Stimulated activated CD8-positive, alpha-beta memory T cell treated with anti-CD3 and anti-CD28 coated beads, Interleukin-15, amount 100 ng/mL, for 48 hours (primary cell): ENCODE results near the gene MCU.
"Not testable (repeated sequence)": the region's sequence is repeated elsewhere in the genome, so short reads cannot be mapped to it uniquely, and the experiment has no call there.

ENCODE experiments used
- DNase-seq, 2 donors: peaks; one replicate each; pipeline ENCODE4 v3.0.0-alpha.2; 2020; ENCODE audit warnings: low read depth in 2 of 2

The MCU gene

GRCh38 chr10:72731916-72732419, 40.0 kb downstream of the MCU start:
- no peak for DNase-seq

- no peak for DNase-seq
Measured at GRCh38 chr10:72732521-72732920, 40.6 kb downstream of the MCU start.

GRCh38 chr10:72733989-72734388, 42.0 kb downstream of the MCU start:
- no peak for DNase-seq

- no peak for DNase-seq
Measured at GRCh38 chr10:72735288-72735936, 43.5 kb downstream of the MCU start.

GRCh38 chr10:72736176-72736827, 44.4 kb downstream of the MCU start:
- DNase-seq: no peak

GRCh38 chr10:72736828-72737220, 44.9 kb downstream of the MCU start:
- DNase-seq: no peak

GRCh38 chr10:72737357-72737756, 45.4 kb downstream of the MCU start:
- DNase-seq: not testable (repeated sequence)

- DNase-seq: no peak
Measured at GRCh38 chr10:72738486-72738885, 46.5 kb downstream of the MCU start.

GRCh38 chr10:72740528-72740927, 48.6 kb downstream of the MCU start:
- no peak for DNase-seq

GRCh38 chr10:72742092-72742491, 50.1 kb downstream of the MCU start:
- no peak for DNase-seq

- no peak for DNase-seq
Measured at GRCh38 chr10:72742797-72743196, 50.9 kb downstream of the MCU start.

- no peak for DNase-seq
Measured at GRCh38 chr10:72744566-72744965, 52.6 kb downstream of the MCU start.

GRCh38 chr10:72746426-72747363, 54.8 kb downstream of the MCU start:
- DNase-seq: no peak

- DNase-seq: no peak
Measured at GRCh38 chr10:72747521-72747920, 55.6 kb downstream of the MCU start.

- no peak for DNase-seq
Measured at GRCh38 chr10:72753760-72754231, 61.9 kb downstream of the MCU start.

- DNase-seq: no peak
Measured at GRCh38 chr10:72754275-72755032, 62.5 kb downstream of the MCU start.

GRCh38 chr10:72756674-72757385, 64.9 kb downstream of the MCU start:
- no peak for DNase-seq

- no peak for DNase-seq
Measured at GRCh38 chr10:72757732-72758131, 65.8 kb downstream of the MCU start.

GRCh38 chr10:72758930-72759329, 67.0 kb downstream of the MCU start:
- not testable (repeated sequence) for DNase-seq

- DNase-seq: no peak
Measured at GRCh38 chr10:72759584-72759983, 67.6 kb downstream of the MCU start.

- DNase-seq: no peak
Measured at GRCh38 chr10:72761498-72761897, 69.6 kb downstream of the MCU start.
